Trophoblast cell (in vitro differentiated cells and primary cell): ENCODE results near the gene SOSTDC1.

Experiments
- DNase-seq, 2 donors: peaks; one replicate each; pipeline ENCODE4 v3.0.0-alpha.2; 2016
- H2AFZ ChIP-seq: 2 replicates; pipeline ENCODE4 v1.6.1; 2013; ENCODE audit warnings: low read length, moderate library complexity, mild to moderate bottlenecking; ENCODE audit not compliant: insufficient read depth, poor library complexity
- H2AK5ac ChIP-seq: 2 replicates; pipeline ENCODE4 v1.6.1; 2013; ENCODE audit warnings: mild to moderate bottlenecking, low read length
- H2BK120ac ChIP-seq: 2 replicates; pipeline ENCODE4 v1.6.1; 2013; ENCODE audit warnings: low read length, mild to moderate bottlenecking, moderate library complexity; ENCODE audit not compliant: insufficient read depth, poor library complexity
- H2BK12ac ChIP-seq: 2 replicates; pipeline ENCODE4 v1.6.1; 2013; ENCODE audit warnings: mild to moderate bottlenecking, low read length, moderate library complexity
- H2BK5ac ChIP-seq: 2 replicates; pipeline ENCODE4 v1.6.1; 2013; ENCODE audit warnings: low read length, low read depth, moderate library complexity, mild to moderate bottlenecking; ENCODE audit not compliant: poor library complexity
- H3K14ac ChIP-seq: 2 replicates; pipeline ENCODE4 v1.6.1; 2013; ENCODE audit warnings: mild to moderate bottlenecking, low read length
- H3K18ac ChIP-seq: 2 replicates; pipeline ENCODE4 v1.6.1; 2013; ENCODE audit warnings: mild to moderate bottlenecking, low read length
- H3K23ac ChIP-seq: 2 replicates; pipeline ENCODE4 v1.6.1; 2013; ENCODE audit warnings: low read length
- H3K27ac ChIP-seq: 2 replicates; pipeline ENCODE4 v1.5.1; 2013; ENCODE audit warnings: low read depth, mild to moderate bottlenecking, inconsistent platforms, low read length, moderate library complexity
- H3K27me3 ChIP-seq: 2 replicates; pipeline ENCODE4 v1.6.1; 2013; ENCODE audit warnings: inconsistent platforms, mild to moderate bottlenecking, low read length, moderate library complexity; ENCODE audit not compliant: insufficient read depth
- H3K36me3 ChIP-seq, 2 experiments: 1 replicate in 1 of 2; 2 replicates in 1 of 2; pipeline ENCODE4 v1.6.1; 2013; ENCODE audit warnings: low read length in 2 of 2, mild to moderate bottlenecking in 2 of 2, moderate library complexity in 1 of 2; ENCODE audit not compliant: insufficient read depth in 2 of 2, control insufficient read depth in 1 of 2
- H3K4ac ChIP-seq: 2 replicates; pipeline ENCODE4 v1.6.1; 2013; ENCODE audit warnings: low read depth, mild to moderate bottlenecking, low read length, moderate library complexity
- H3K4me1 ChIP-seq, 2 experiments: 1 replicate in 1 of 2; 2 replicates in 1 of 2; pipeline ENCODE4 v1.6.1; 2013; ENCODE audit warnings: low read length in 2 of 2, mild to moderate bottlenecking in 2 of 2, moderate library complexity in 1 of 2; ENCODE audit not compliant: insufficient read depth in 2 of 2, control insufficient read depth in 1 of 2
- H3K4me2 ChIP-seq: 2 replicates; pipeline ENCODE4 v1.6.1; 2013; ENCODE audit warnings: inconsistent platforms, mild to moderate bottlenecking, low read length, moderate library complexity
- H3K4me3 ChIP-seq: 2 replicates; pipeline ENCODE4 v1.5.1; 2013; ENCODE audit warnings: mild to moderate bottlenecking, low read depth, low read length, inconsistent platforms
- H3K79me1 ChIP-seq: one replicate; pipeline ENCODE4 v1.6.1; 2013; ENCODE audit warnings: low read length
- H3K79me2 ChIP-seq: 2 replicates; pipeline ENCODE4 v1.6.1; 2013; ENCODE audit warnings: low read length, mild to moderate bottlenecking; ENCODE audit not compliant: control insufficient read depth, insufficient read depth, poor library complexity
- H3K9ac ChIP-seq: 2 replicates; pipeline ENCODE4 v1.6.1; 2013; ENCODE audit warnings: mild to moderate bottlenecking, low read length
- H3K9me3 ChIP-seq: 2 replicates; pipeline ENCODE4 v1.6.1; 2013; ENCODE audit warnings: low read depth, mild to moderate bottlenecking, control low read depth, inconsistent platforms, low read length; ENCODE audit not compliant: insufficient read depth
- H4K12ac ChIP-seq: 2 replicates; pipeline ENCODE4 v1.6.1; 2013; ENCODE audit warnings: low read depth, mild to moderate bottlenecking, low read length, moderate library complexity
- H4K8ac ChIP-seq: 2 replicates; pipeline ENCODE4 v1.6.1; 2013; ENCODE audit warnings: low read depth, mild to moderate bottlenecking, low read length, moderate library complexity
- H4K91ac ChIP-seq: one replicate; pipeline ENCODE4 v1.6.1; 2013; ENCODE audit warnings: low read depth, mild to moderate bottlenecking, low read length, moderate library complexity
- WGBS: extraction: QIAGEN DNeasy Blood & Tissue Kit; methylation state at CpG from one replicate; pipeline ENCODE4 v1.1.7; 2013; ENCODE audit warnings: missing lambda C conversion rate; ENCODE audit not compliant: insufficient read length, insufficient coverage; ENCODE audit errors: extremely low coverage; 5-methylcytosine and 5-hydroxymethylcytosine counted together

SOSTDC1 gene

GRCh38 chr7:16502303-16502702, 36.8 kb upstream of the SOSTDC1 start:
- Histone ChIP-seq H3K4me3 (no peak overlapping the region), H3K9me3 (peaks cover 5% of the 10 kb centered on the region), H2AK5ac (no peak overlapping the region), H3K14ac (no peak overlapping the region), H3K4me2 (no peak overlapping the region), H4K91ac (no peak overlapping the region), H3K36me3 (no peaks in the 10 kb centered on the region), H3K18ac (no peak overlapping the region), H3K23ac (no peak overlapping the region), H2AFZ (no peak overlapping the region), H2BK120ac (no peak overlapping the region), H2BK5ac (no peak overlapping the region), H4K8ac (no peak overlapping the region), H4K12ac (no peak overlapping the region), H3K27ac (no peak overlapping the region), H3K27me3 (no peaks in the 10 kb centered on the region), H3K79me1 (no peaks in the 10 kb centered on the region), H3K9ac (no peak overlapping the region), H3K4ac (no peak overlapping the region), H3K79me2 (no peaks in the 10 kb centered on the region), H3K4me1 (no peaks in the 10 kb centered on the region), H2BK12ac (no peak overlapping the region)
- DNase-seq: peak in 1 of 2 donors; percentile 13
- no CpG with 5 or more reads among the region's 19 CpGs for WGBS

- Histone ChIP-seq H4K8ac (no peak overlapping the region), H3K4ac (no peak overlapping the region), H3K79me1 (no peaks in the 10 kb centered on the region), H3K27ac (no peak overlapping the region), H2AFZ (no peak overlapping the region), H3K9ac (no peak overlapping the region), H3K9me3 (peaks cover 5% of the 10 kb centered on the region), H3K4me3 (no peak overlapping the region), H2BK120ac (no peak overlapping the region), H3K27me3 (no peaks in the 10 kb centered on the region), H3K18ac (no peak overlapping the region), H3K4me2 (no peak overlapping the region), H2AK5ac (no peak overlapping the region), H3K4me1 (no peaks in the 10 kb centered on the region), H2BK12ac (no peak overlapping the region), H3K79me2 (no peaks in the 10 kb centered on the region), H2BK5ac (no peak overlapping the region), H3K23ac (no peak overlapping the region), H3K36me3 (no peaks in the 10 kb centered on the region), H4K12ac (no peak overlapping the region), H3K14ac (no peak overlapping the region), H4K91ac (no peak overlapping the region)
- no peak for DNase-seq
- WGBS: no CpG with 5 or more reads among the region's 2 CpGs
Measured at GRCh38 chr7:16498122-16498521, 32.6 kb upstream of the SOSTDC1 start.

- Histone ChIP-seq H4K91ac (no peak overlapping the region), H3K23ac (no peak overlapping the region), H3K27me3 (no peaks in the 10 kb centered on the region), H3K9ac (no peak overlapping the region), H3K18ac (no peak overlapping the region), H4K12ac (no peak overlapping the region), H3K4me1 (no peaks in the 10 kb centered on the region), H4K8ac (no peak overlapping the region), H2BK5ac (no peak overlapping the region), H3K4me2 (no peak overlapping the region), H2BK12ac (no peak overlapping the region), H3K79me1 (no peaks in the 10 kb centered on the region), H2BK120ac (no peak overlapping the region), H3K36me3 (no peaks in the 10 kb centered on the region), H3K4me3 (no peak overlapping the region), H2AFZ (no peak overlapping the region), H3K79me2 (no peaks in the 10 kb centered on the region), H3K27ac (no peak overlapping the region), H3K4ac (no peak overlapping the region), H3K14ac (no peak overlapping the region), H3K9me3 (no peaks in the 10 kb centered on the region), H2AK5ac (no peak overlapping the region)
- no CpG with 5 or more reads among the region's 4 CpGs for WGBS
- DNase-seq: no peak
Measured at GRCh38 chr7:16494955-16495719, 29.6 kb upstream of the SOSTDC1 start.

GRCh38 chr7:16494551-16494950, 29.0 kb upstream of the SOSTDC1 start:
- no peak overlapping the region for H3K14ac ChIP-seq
- H3K79me2 ChIP-seq: no peaks in the 10 kb centered on the region
- no peaks in the 10 kb centered on the region for H3K36me3 ChIP-seq
- no peak overlapping the region for H4K91ac ChIP-seq
- no peaks in the 10 kb centered on the region for H3K27me3 ChIP-seq
- H2BK12ac ChIP-seq: no peak overlapping the region
- no peak overlapping the region for H2BK5ac ChIP-seq
- H4K12ac ChIP-seq: no peak overlapping the region
- no peaks in the 10 kb centered on the region for H3K9me3 ChIP-seq
- no peak overlapping the region for H2AFZ ChIP-seq
- no peak overlapping the region for H2BK120ac ChIP-seq
- no peak overlapping the region for H3K27ac ChIP-seq
- no peak overlapping the region for H3K23ac ChIP-seq
- WGBS: no CpG with 5 or more reads among the region's 2 CpGs
- no peak overlapping the region for H3K18ac ChIP-seq
- no peak overlapping the region for H3K9ac ChIP-seq
- H3K4ac ChIP-seq: no peak overlapping the region
- H2AK5ac ChIP-seq: no peak overlapping the region
- H3K4me1 ChIP-seq: no peaks in the 10 kb centered on the region
- DNase-seq: no peak
- H4K8ac ChIP-seq: no peak overlapping the region
- no peaks in the 10 kb centered on the region for H3K79me1 ChIP-seq
- H3K4me3 ChIP-seq: no peak overlapping the region
- H3K4me2 ChIP-seq: no peak overlapping the region
